ENCODE measurements around the gene EIF2A.

- TF ChIP-seq, protein P1, sequence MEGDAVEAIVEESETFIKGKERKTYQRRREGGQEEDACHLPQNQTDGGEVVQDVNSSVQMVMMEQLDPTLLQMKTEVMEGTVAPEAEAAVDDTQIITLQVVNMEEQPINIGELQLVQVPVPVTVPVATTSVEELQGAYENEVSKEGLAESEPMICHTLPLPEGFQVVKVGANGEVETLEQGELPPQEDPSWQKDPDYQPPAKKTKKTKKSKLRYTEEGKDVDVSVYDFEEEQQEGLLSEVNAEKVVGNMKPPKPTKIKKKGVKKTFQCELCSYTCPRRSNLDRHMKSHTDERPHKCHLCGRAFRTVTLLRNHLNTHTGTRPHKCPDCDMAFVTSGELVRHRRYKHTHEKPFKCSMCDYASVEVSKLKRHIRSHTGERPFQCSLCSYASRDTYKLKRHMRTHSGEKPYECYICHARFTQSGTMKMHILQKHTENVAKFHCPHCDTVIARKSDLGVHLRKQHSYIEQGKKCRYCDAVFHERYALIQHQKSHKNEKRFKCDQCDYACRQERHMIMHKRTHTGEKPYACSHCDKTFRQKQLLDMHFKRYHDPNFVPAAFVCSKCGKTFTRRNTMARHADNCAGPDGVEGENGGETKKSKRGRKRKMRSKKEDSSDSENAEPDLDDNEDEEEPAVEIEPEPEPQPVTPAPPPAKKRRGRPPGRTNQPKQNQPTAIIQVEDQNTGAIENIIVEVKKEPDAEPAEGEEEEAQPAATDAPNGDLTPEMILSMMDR (IDR thresholded peaks at IDR 0.05; ENCODE audit: poor library complexity): no peak
- no peak for TF ChIP-seq EZH2 (IDR thresholded peaks at IDR 0.05; ENCODE audit: borderline replicate concordance)
Observed at GRCh38 chr3:150607267-150608065, 60.9 kb downstream of the EIF2A start.

Measured in hepatocyte (in vitro differentiated cells).